Measurements from ENCODE around the gene CHD5. TPM values are rescaled to one million over a fixed set of nuclear protein-coding genes. Genes with fewer than 3 reads are reported as not detected.

CHD5 gene
- total and polyA plus RNA-seq, 2 of the 13 experiments (the other 11 are each of a cell fraction or from before 2014, with no cell fraction given): 0.02 to 0.21 TPM

DNA sequence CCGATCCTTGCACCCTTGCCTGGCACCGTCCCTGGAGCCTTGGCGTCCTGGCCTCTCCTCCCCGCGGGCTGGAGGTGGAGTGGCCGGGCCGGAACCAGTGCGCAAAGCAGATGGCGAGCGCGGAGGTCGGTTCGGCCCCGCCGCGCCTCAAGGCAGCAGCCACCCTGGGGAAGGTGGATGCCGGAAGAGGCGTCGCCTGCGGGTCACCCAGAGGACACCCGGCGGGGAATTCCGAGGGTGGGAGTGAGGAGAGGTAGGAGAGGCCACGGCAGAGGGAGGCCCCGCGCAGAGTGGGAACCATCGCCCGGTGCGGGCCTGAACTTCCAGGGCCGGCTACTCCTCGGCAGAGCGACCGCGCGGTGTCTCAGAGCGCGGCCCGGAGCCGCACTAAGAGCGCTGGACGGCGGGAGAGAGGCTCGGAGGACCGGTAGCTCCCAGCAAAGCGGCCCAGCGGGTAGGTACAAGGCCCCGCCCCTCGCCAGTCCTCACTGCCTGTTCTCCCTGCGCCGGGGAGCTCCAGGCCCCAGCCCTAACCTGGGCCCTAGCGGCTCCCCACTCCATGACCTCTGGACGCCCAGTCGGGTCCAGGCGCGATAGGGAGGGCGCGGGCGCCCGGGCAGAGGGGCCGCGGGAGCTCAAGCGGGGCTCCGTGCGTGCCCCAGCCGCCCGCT lies 25.9 kb upstream of the CHD5 start, which contains the start of gene RNF207 (continued):
- TF ChIP-seq STAG1 (CRISPR knock-in tag; IDR thresholded peaks at IDR 0.05) (0 out of 2 replicates have a peak, but pooled peaks have one; percentile 7), HMG20B (CRISPR knock-in tag; conservative IDR thresholded peaks at IDR 0.05) (0 out of 2 replicates have a peak, but pooled peaks have one; percentile 26), EEA1 (CRISPR knock-in tag; IDR thresholded peaks at IDR 0.05; ENCODE audit: borderline replicate concordance) (no peak), KLF16 (CRISPR knock-in tag; IDR thresholded peaks at IDR 0.05) (peak in 1 of 2 experiments; percentile 55; a peak in 1 of 4 replicates), ATF7-NPFF (CRISPR knock-in tag; IDR thresholded peaks at IDR 0.05; ENCODE audit: low read depth) (peak; percentile 50; the same call in 1 of the 2 replicates), ZXDC (CRISPR knock-in tag; IDR thresholded peaks at IDR 0.05) (no peak), PITX1 (CRISPR knock-in tag; IDR thresholded peaks at IDR 0.05) (peak; percentile 69), ZNF232 (CRISPR knock-in tag; IDR thresholded peaks at IDR 0.05; ENCODE audit: borderline replicate concordance) (peak; percentile 38), CBFB (CRISPR knock-in tag; IDR thresholded peaks at IDR 0.05) (no peak), HNF4A (CRISPR knock-in tag; IDR thresholded peaks at IDR 0.05) (no peak; the same call in none of the 2 replicates), RORA (CRISPR knock-in tag; IDR thresholded peaks at IDR 0.05) (no peak), U2AF1 (optimal IDR thresholded peaks at IDR 0.05; ENCODE audit: low read depth, low read length) (peak; percentile 30), SUZ12 (IDR thresholded peaks at IDR 0.05; ENCODE audit: low read depth, low read length) (no peak), RBAK (CRISPR knock-in tag; IDR thresholded peaks at IDR 0.05) (no peak), IRX3 (CRISPR knock-in tag; IDR thresholded peaks at IDR 0.05; ENCODE audit: borderline replicate concordance, low read depth) (0 out of 2 replicates have a peak, but pooled peaks have one; percentile 58), ZNF816 (CRISPR knock-in tag; IDR thresholded peaks at IDR 0.05; ENCODE audit: borderline replicate concordance) (no peak), RCOR2 (CRISPR knock-in tag; IDR thresholded peaks at IDR 0.05) (no peak), ZFP1 (CRISPR knock-in tag; IDR thresholded peaks at IDR 0.05) (no peak), CERS6 (CRISPR knock-in tag; IDR thresholded peaks at IDR 0.05) (no peak), ZNF230 (CRISPR knock-in tag; IDR thresholded peaks at IDR 0.05) (peak; percentile 93; the same call in 1 of the 2 replicates), CHD2 (IDR thresholded peaks at IDR 0.05; ENCODE audit: low read depth, low read length) (no peak)
- TF ChIP-seq, protein P1, sequence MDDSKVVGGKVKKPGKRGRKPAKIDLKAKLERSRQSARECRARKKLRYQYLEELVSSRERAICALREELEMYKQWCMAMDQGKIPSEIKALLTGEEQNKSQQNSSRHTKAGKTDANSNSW (CRISPR knock-in tag; IDR thresholded peaks at IDR 0.05; ENCODE audit: borderline replicate concordance): no peak
- TF ChIP-seq, protein P2, sequence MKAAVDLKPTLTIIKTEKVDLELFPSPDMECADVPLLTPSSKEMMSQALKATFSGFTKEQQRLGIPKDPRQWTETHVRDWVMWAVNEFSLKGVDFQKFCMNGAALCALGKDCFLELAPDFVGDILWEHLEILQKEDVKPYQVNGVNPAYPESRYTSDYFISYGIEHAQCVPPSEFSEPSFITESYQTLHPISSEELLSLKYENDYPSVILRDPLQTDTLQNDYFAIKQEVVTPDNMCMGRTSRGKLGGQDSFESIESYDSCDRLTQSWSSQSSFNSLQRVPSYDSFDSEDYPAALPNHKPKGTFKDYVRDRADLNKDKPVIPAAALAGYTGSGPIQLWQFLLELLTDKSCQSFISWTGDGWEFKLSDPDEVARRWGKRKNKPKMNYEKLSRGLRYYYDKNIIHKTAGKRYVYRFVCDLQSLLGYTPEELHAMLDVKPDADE (CRISPR knock-in tag; IDR thresholded peaks at IDR 0.05): no peak
- TF ChIP-seq, protein P3, sequence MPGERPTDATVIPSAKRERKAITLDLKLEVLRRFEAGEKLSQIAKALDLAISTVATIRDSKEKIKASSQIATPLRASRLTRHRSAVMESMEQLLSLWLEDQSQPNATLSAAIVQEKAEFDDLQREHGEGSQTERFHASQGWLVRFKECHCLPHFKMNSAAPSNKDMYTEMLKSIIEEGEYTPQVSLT (CRISPR knock-in tag; IDR thresholded peaks at IDR 0.05; ENCODE audit: borderline replicate concordance, low read depth): no peak
- TF ChIP-seq, protein P4, sequence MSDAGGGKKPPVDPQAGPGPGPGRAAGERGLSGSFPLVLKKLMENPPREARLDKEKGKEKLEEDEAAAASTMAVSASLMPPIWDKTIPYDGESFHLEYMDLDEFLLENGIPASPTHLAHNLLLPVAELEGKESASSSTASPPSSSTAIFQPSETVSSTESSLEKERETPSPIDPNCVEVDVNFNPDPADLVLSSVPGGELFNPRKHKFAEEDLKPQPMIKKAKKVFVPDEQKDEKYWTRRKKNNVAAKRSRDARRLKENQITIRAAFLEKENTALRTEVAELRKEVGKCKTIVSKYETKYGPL (CRISPR knock-in tag; IDR thresholded peaks at IDR 0.05): no peak; the same call in 1 of the 2 replicates

Measured in HepG2 (cell line).